Measurements from ENCODE around the gene IQSEC3. TPM values are rescaled to one million over a fixed set of nuclear protein-coding genes. Genes with fewer than 3 reads are reported as not detected.

The IQSEC3 gene
- total RNA-seq, 1 experiment from 2014 or later, result not detected

DNA sequence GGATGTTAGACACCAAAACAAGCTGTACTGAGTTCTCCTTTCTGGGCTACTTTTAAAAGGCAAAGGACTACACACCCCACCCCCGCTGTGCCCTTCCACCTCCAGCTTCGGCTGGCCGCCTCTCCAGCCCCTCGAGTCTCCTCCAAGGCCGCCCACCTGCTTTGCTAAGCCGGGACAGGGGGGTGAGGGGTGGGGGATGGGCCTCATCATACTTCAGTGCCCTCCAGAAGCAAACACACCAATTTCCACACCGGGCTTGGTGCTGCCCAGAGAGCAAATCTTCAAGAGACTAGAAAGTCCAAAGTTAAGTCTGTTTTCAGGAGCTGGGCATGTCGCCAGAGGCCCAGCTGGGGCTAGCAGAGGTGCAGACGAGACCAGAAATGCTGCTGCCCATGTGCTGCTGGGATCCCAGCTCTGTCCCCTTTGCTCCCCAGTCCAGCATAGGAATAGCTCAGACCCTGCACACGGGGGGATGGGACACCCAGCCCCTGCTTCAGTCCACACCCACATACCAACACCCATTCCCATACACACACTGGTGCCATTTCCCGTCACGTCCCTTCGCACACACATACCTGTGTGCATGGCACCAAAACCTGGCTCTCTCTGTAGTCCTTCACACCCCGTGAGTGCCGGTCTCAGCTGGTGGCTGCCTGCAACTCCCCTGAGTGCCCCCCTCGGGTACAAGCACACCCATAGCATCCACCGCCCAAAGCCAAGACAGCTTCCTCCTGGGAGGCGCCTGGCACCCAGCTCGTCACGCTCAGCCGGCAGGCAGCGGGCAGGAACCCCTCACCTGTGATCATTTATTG lies 146.4 kb downstream of the IQSEC3 start:
- intact Hi-C loops (cut with micrococcal nuclease; ENCODE audit: unreplicated experiment), result no loop called here
- no peaks in the 10 kb centered on the region for H3K9me3 ChIP-seq (ENCODE audit: low read depth, low read length, poor library complexity, severe bottlenecking)
- no peak overlapping the region for H3K4me3 ChIP-seq (ENCODE audit: low read depth, low read length, poor library complexity, severe bottlenecking)
- no peaks in the 10 kb centered on the region for H3K4me1 ChIP-seq (ENCODE audit: insufficient read depth, low read length, poor library complexity, severe bottlenecking)
- no peak for TF ChIP-seq EZH2 (IDR thresholded peaks at IDR 0.05; ENCODE audit: borderline replicate concordance, low read depth, low read length, poor library complexity, severe bottlenecking)
- TF ChIP-seq, protein P1, sequence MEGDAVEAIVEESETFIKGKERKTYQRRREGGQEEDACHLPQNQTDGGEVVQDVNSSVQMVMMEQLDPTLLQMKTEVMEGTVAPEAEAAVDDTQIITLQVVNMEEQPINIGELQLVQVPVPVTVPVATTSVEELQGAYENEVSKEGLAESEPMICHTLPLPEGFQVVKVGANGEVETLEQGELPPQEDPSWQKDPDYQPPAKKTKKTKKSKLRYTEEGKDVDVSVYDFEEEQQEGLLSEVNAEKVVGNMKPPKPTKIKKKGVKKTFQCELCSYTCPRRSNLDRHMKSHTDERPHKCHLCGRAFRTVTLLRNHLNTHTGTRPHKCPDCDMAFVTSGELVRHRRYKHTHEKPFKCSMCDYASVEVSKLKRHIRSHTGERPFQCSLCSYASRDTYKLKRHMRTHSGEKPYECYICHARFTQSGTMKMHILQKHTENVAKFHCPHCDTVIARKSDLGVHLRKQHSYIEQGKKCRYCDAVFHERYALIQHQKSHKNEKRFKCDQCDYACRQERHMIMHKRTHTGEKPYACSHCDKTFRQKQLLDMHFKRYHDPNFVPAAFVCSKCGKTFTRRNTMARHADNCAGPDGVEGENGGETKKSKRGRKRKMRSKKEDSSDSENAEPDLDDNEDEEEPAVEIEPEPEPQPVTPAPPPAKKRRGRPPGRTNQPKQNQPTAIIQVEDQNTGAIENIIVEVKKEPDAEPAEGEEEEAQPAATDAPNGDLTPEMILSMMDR (conservative IDR thresholded peaks at IDR 0.05; ENCODE audit: low read depth, low read length), result no peak
- POLR2A ChIA-PET (ENCODE audit: low non-redundant PET), result no interaction called here
- BruUV-seq (replicated peaks), result no TSS peak
- peak; percentile 14 for DNase-seq (ENCODE audit: low spot score)
- CTCF ChIA-PET, result no interaction called here
- no peak overlapping the region for H3K27ac ChIP-seq (ENCODE audit: low read depth, low read length, poor library complexity, severe bottlenecking)
- no peaks in the 10 kb centered on the region for H3K36me3 ChIP-seq (ENCODE audit: insufficient read depth, low read length, poor library complexity, severe bottlenecking)
- H3K27me3 ChIP-seq (replicated peaks; ENCODE audit: insufficient read depth, low read depth, low read length, poor library complexity), result peaks cover 17% of the 10 kb centered on the region

DNA sequence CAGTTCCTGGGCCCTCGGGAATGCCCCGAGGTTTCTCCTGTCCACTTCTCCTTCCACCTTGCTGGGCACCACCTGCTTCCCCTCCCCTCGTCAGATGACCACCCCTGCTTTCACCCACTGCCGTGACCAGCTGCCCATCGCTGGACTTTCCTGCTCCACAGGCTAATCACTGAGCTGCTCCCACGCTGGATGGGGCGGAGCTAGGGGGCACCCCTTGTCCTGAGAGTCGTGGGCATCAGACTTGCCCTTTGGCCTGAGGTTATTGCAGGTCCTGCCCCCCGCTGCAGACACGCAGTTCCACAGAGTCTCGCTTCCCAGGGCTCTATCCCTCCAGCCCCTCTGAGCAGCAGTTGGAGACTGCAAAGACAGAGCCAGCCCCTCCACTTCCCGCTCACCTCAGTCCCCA lies 147.0 kb downstream of the IQSEC3 start:
- no peak overlapping the region for H3K4me3 ChIP-seq (ENCODE audit: low read depth, low read length, poor library complexity, severe bottlenecking)
- intact Hi-C loops (cut with micrococcal nuclease; ENCODE audit: unreplicated experiment), result no loop called here
- BruUV-seq (replicated peaks), result no TSS peak
- H3K4me1 ChIP-seq (ENCODE audit: insufficient read depth, low read length, poor library complexity, severe bottlenecking), result no peaks in the 10 kb centered on the region
- H3K9me3 ChIP-seq (ENCODE audit: low read depth, low read length, poor library complexity, severe bottlenecking), result no peaks in the 10 kb centered on the region
- TF ChIP-seq, protein P1 (conservative IDR thresholded peaks at IDR 0.05; ENCODE audit: low read depth, low read length), result no peak
- TF ChIP-seq EZH2 (IDR thresholded peaks at IDR 0.05; ENCODE audit: borderline replicate concordance, low read depth, low read length, poor library complexity, severe bottlenecking), result no peak
- peaks cover 17% of the 10 kb centered on the region for H3K27me3 ChIP-seq (replicated peaks; ENCODE audit: insufficient read depth, low read depth, low read length, poor library complexity)
- CTCF ChIA-PET, result no interaction called here
- H3K27ac ChIP-seq (ENCODE audit: low read depth, low read length, poor library complexity, severe bottlenecking), result no peak overlapping the region
- no peak for DNase-seq (ENCODE audit: low spot score)
- POLR2A ChIA-PET (ENCODE audit: low non-redundant PET), result no interaction called here
- no peaks in the 10 kb centered on the region for H3K36me3 ChIP-seq (ENCODE audit: insufficient read depth, low read length, poor library complexity, severe bottlenecking)

DNA sequence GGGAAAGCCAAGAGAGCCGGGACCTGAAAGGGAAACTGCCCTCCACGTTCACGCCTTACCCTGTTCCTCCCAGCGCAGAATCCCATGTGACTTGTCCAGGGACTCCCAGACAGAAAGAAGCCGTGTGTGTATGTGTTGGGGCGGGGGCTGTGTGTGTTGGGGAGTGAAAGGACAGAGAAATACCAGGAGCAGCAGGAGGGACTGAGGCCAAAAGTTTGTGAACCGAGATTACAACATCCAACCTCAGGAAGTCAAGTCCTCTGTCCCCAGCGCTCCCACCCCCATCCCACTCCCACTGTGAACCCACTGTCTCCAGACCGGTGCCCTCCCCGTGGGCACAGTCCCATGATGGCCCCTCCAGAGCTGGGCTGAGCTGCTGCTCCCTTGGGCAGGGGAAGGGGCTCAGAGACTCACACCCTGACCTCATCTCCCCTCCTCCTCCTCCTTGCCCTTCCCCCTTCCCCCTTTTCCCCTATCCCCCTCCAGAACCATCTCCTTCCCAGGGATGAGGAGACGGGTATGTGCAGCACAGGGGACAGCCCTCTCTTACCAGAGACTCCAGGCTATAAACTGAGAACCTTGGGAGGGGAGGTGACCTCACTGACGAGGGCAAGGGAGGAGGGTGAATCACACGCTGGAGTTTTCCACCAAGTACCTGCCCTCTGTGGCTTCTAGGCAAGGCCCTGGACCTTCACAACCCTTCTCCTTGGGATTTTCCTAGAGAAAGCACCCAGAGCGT lies 147.6 kb downstream of the IQSEC3 start, which contains the start of gene SLC6A12:
SLC6A12 (minus strand) TSS at position 155 of the 739 bp plus-strand sequence. CDS start 4,171 bp downstream, outside the sequence.
- POLR2A ChIA-PET (ENCODE audit: low non-redundant PET), result no interaction called here

More for the DNA sequence above, 147.6 kb downstream of the IQSEC3 start, which contains the start of gene SLC6A12:
- no peaks in the 10 kb centered on the region for H3K4me1 ChIP-seq (ENCODE audit: insufficient read depth, low read length, poor library complexity, severe bottlenecking)
- no peak within 1 kb of the TSS for H3K4me3 ChIP-seq (ENCODE audit: low read depth, low read length, poor library complexity, severe bottlenecking)
- no peaks in the 10 kb centered on the region for H3K36me3 ChIP-seq (ENCODE audit: insufficient read depth, low read length, poor library complexity, severe bottlenecking)
- peaks cover 17% of the 10 kb centered on the region for H3K27me3 ChIP-seq (replicated peaks; ENCODE audit: insufficient read depth, low read depth, low read length, poor library complexity)
- TF ChIP-seq EZH2 (IDR thresholded peaks at IDR 0.05; ENCODE audit: borderline replicate concordance, low read depth, low read length, poor library complexity, severe bottlenecking), result no peak
- TF ChIP-seq, protein P1 (conservative IDR thresholded peaks at IDR 0.05; ENCODE audit: low read depth, low read length), result no peak
- no peak for DNase-seq (ENCODE audit: low spot score)
- BruUV-seq (replicated peaks), result no TSS peak
- no peak within 1 kb of the TSS for H3K27ac ChIP-seq (ENCODE audit: low read depth, low read length, poor library complexity, severe bottlenecking)
- intact Hi-C loops (cut with micrococcal nuclease; ENCODE audit: unreplicated experiment), result no loop called here
- H3K9me3 ChIP-seq (ENCODE audit: low read depth, low read length, poor library complexity, severe bottlenecking), result no peaks in the 10 kb centered on the region
- CTCF ChIA-PET, result no interaction called here

Measured in A673 (cell line).